ENCODE measurements around the gene SRGAP1.
A peak's percentile ranks its signal among the peaks of the same experiment; 100 is the strongest.

The SRGAP1 gene

GRCh38 chr12:63957496-63957895 is 113.0 kb downstream of the SRGAP1 start:
- DNase-seq (ENCODE audit: low read depth in 2 of 2): no peak
- TF ChIP-seq, protein P1, sequence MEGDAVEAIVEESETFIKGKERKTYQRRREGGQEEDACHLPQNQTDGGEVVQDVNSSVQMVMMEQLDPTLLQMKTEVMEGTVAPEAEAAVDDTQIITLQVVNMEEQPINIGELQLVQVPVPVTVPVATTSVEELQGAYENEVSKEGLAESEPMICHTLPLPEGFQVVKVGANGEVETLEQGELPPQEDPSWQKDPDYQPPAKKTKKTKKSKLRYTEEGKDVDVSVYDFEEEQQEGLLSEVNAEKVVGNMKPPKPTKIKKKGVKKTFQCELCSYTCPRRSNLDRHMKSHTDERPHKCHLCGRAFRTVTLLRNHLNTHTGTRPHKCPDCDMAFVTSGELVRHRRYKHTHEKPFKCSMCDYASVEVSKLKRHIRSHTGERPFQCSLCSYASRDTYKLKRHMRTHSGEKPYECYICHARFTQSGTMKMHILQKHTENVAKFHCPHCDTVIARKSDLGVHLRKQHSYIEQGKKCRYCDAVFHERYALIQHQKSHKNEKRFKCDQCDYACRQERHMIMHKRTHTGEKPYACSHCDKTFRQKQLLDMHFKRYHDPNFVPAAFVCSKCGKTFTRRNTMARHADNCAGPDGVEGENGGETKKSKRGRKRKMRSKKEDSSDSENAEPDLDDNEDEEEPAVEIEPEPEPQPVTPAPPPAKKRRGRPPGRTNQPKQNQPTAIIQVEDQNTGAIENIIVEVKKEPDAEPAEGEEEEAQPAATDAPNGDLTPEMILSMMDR (IDR thresholded peaks at IDR 0.05; ENCODE audit: low read depth, low read length): no peak
- no peak overlapping the region for H3K4me3 ChIP-seq (replicated peaks in 1 of 2; ENCODE audit: low read depth in 2 of 2, low read length in 2 of 2)

- TF ChIP-seq, protein P1 (IDR thresholded peaks at IDR 0.05; ENCODE audit: low read depth, low read length): no peak
- H3K4me3 ChIP-seq (replicated peaks in 1 of 2; ENCODE audit: low read depth in 2 of 2, low read length in 2 of 2): no peak overlapping the region
- no peak for DNase-seq (ENCODE audit: low read depth in 2 of 2)
Measured at GRCh38 chr12:63958876-63959580, 114.5 kb downstream of the SRGAP1 start.

GRCh38 chr12:63961048-63961447 is 116.5 kb downstream of the SRGAP1 start:
- no peak for DNase-seq (ENCODE audit: low read depth in 2 of 2)
- H3K4me3 ChIP-seq (replicated peaks in 1 of 2; ENCODE audit: low read depth in 2 of 2, low read length in 2 of 2): no peak overlapping the region
- TF ChIP-seq, protein P1 (IDR thresholded peaks at IDR 0.05; ENCODE audit: low read depth, low read length): no peak

DNA sequence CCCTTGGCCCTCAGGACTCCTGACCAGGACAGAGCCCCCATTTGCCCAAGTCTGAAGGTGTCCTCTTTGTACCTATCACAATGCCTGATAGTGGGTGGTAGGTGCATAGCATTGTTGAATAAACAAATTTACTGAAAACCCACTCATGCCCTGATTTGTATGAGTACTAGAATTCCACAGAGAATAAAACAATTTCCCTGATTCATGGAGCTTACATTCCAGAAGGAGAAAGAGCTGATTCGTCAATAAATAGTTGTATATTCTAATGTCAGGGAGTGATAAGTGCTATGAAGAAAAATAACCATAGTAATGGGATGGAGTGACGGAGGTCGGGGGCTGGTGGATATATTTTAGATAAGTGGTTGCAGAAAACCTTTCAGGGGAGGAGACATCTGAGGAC is 117.0 kb downstream of the SRGAP1 start:
- TF ChIP-seq, protein P1 (IDR thresholded peaks at IDR 0.05; ENCODE audit: low read depth, low read length): no peak
- peak in 1 of 2 donors; percentile 35 for DNase-seq (ENCODE audit: low read depth in 2 of 2)
- no peak overlapping the region for H3K4me3 ChIP-seq (replicated peaks in 1 of 2; ENCODE audit: low read depth in 2 of 2, low read length in 2 of 2)

DNA sequence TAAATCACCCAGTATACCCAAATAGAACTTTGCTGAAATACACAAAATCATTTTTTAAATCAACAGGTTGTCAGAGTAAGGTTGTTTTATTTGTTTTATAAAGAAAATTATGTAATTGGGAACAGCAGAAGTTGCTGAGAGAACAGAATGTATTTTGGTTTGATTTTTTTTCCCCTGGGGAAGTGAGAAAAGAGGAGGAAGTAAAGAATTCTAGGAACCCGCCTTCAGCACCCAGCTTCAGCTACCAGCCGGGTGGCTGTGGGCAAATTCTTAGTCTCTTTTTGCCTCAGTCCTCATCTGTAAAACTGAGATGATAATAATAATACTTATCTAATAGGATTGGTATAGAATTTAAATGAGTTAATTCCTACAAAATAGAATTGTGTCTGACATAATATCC is 119.4 kb downstream of the SRGAP1 start:
- TF ChIP-seq, protein P1 (IDR thresholded peaks at IDR 0.05; ENCODE audit: low read depth, low read length): no peak
- no peak overlapping the region for H3K4me3 ChIP-seq (replicated peaks in 1 of 2; ENCODE audit: low read depth in 2 of 2, low read length in 2 of 2)
- DNase-seq (ENCODE audit: low read depth in 2 of 2): no peak

- no peak overlapping the region for H3K4me3 ChIP-seq (replicated peaks in 1 of 2; ENCODE audit: low read depth in 2 of 2, low read length in 2 of 2)
- TF ChIP-seq, protein P1 (IDR thresholded peaks at IDR 0.05; ENCODE audit: low read depth, low read length): no peak
- no peak for DNase-seq (ENCODE audit: low read depth in 2 of 2)
Measured at GRCh38 chr12:63964301-63964700, 119.8 kb downstream of the SRGAP1 start.
